Colonic mucosa (tissue), 4 donors: ENCODE measurements around the gene PREX1. TPM values are rescaled to one million over a fixed set of nuclear protein-coding genes. Genes with fewer than 3 reads are reported as not detected.

Source experiments
- DNase-seq: peaks from one replicate; pipeline ENCODE4 v3.0.0-alpha.2; 2020
- H3K27ac ChIP-seq: fragments of 200-600 bp; one replicate; pipeline ENCODE4 v1.8.0; 2021
- H3K27me3 ChIP-seq: fragments of 200-600 bp; one replicate; pipeline ENCODE4 v1.8.0; 2021
- H3K36me3 ChIP-seq: fragments of 200-600 bp; one replicate; pipeline ENCODE4 v1.8.0; 2021
- H3K4me1 ChIP-seq: fragments of 200-600 bp; one replicate; pipeline ENCODE4 v1.8.0; 2021; ENCODE audit warnings: mild to moderate bottlenecking
- H3K4me3 ChIP-seq: fragments of 200-600 bp; one replicate; pipeline ENCODE4 v1.8.0; 2021
- H3K9ac ChIP-seq, 2 donors: one replicate each; pipeline ENCODE4 v1.7.0; 2013; ENCODE audit warnings: control low read depth in 2 of 2, low read depth in 2 of 2, low read length in 2 of 2
- H3K9me3 ChIP-seq: fragments of 200-600 bp; one replicate; pipeline ENCODE4 v1.8.0; 2021
- CTCF ChIP-seq: fragments of 200-600 bp; IDR thresholded peaks from one replicate; pipeline ENCODE4 v1.8.0; 2022; ENCODE audit warnings: antibody characterized with exemption, mild to moderate bottlenecking
- intact Hi-C: fragments of 100-400 bp; cut with DNase I; formaldehyde crosslinking; loops from one replicate; pipeline ENCODE4 v1.14.1; 2022
- total RNA-seq, 2 donors: library from RNA; stranded (reverse); fragmentation: NEBNext Ultra II Directional in 1 of 2; extraction: Animal tissue kit (Norgen Biotek cat#: 25700) in 1 of 2; gene quantifications; one replicate each; pipeline ENCODE4 v1.2.1, GENCODE V29; 2021
- donor health status: healthy.
- donor health status: DM: no; HTN: no; CAD: no.
- donor health status: DM: no; HTN: no; CAD: no.

The PREX1 gene
- total RNA-seq, 2 donors from 2014 or later, result 7.2 to 24.6 TPM

- TF ChIP-seq CTCF, result no peak
- Histone ChIP-seq H3K27ac (no peak overlapping the region), H3K4me1 (no peaks in the 10 kb centered on the region), H3K9ac (peak overlapping the region in 1 of 2 donors; percentile 1), H3K9me3 (no peaks in the 10 kb centered on the region), H3K36me3 (no peaks in the 10 kb centered on the region), H3K4me3 (no peak overlapping the region), H3K27me3 (no peaks in the 10 kb centered on the region)
- no peak for DNase-seq
- intact Hi-C loops, result no loop called here
Measured at GRCh38 chr20:48774696-48775095, 53.1 kb downstream of the PREX1 start.

GRCh38 chr20:48773837-48774418, 53.9 kb downstream of the PREX1 start:
- TF ChIP-seq CTCF, result no peak
- H3K27me3 ChIP-seq, result no peaks in the 10 kb centered on the region
- H3K4me1 ChIP-seq, result no peaks in the 10 kb centered on the region
- no peak for DNase-seq
- intact Hi-C loops, result no loop called here
- H3K27ac ChIP-seq, result peak overlapping the region; percentile 7
- no peak overlapping the region for H3K4me3 ChIP-seq
- H3K9ac ChIP-seq, result peak overlapping the region in 1 of 2 donors; percentile 1
- no peaks in the 10 kb centered on the region for H3K36me3 ChIP-seq
- H3K9me3 ChIP-seq, result no peaks in the 10 kb centered on the region

GRCh38 chr20:48772183-48772976, 55.4 kb downstream of the PREX1 start:
- Histone ChIP-seq H3K4me3 (no peak overlapping the region), H3K9me3 (no peaks in the 10 kb centered on the region), H3K36me3 (no peaks in the 10 kb centered on the region), H3K9ac (no peak overlapping the region), H3K4me1 (no peaks in the 10 kb centered on the region), H3K27ac (no peak overlapping the region), H3K27me3 (no peaks in the 10 kb centered on the region)
- no peak for TF ChIP-seq CTCF
- DNase-seq, result no peak
- intact Hi-C loops, result no loop called here

- Histone ChIP-seq H3K27ac (no peak overlapping the region), H3K27me3 (no peaks in the 10 kb centered on the region), H3K9me3 (no peaks in the 10 kb centered on the region), H3K36me3 (no peaks in the 10 kb centered on the region), H3K9ac (peak overlapping the region in 1 of 2 donors; percentile 9), H3K4me3 (no peak overlapping the region), H3K4me1 (no peaks in the 10 kb centered on the region)
- no peak for TF ChIP-seq CTCF
- no peak for DNase-seq
- intact Hi-C loops, result no loop called here
Measured at GRCh38 chr20:48771542-48771941, 56.3 kb downstream of the PREX1 start.

GRCh38 chr20:48770700-48771442, 56.9 kb downstream of the PREX1 start:
- H3K27ac ChIP-seq, result no peak overlapping the region
- intact Hi-C loops, result no loop called here
- no peak for TF ChIP-seq CTCF

More at GRCh38 chr20:48770700-48771442, 56.9 kb downstream of the PREX1 start:
- Histone ChIP-seq H3K27me3 (no peaks in the 10 kb centered on the region), H3K36me3 (no peaks in the 10 kb centered on the region), H3K4me1 (no peaks in the 10 kb centered on the region), H3K9me3 (no peaks in the 10 kb centered on the region), H3K9ac (no peak overlapping the region), H3K4me3 (no peak overlapping the region)
- no peak for DNase-seq
